SK-N-SH treated with all-trans-retinoic acid at 6 μM for 48 hours (cell line): ENCODE results near the gene ZFP3.
"Not testable (repeated sequence)": the region's sequence is repeated elsewhere in the genome, so short reads cannot be mapped to it uniquely, and the experiment has no call there.

ENCODE experiments used
- ATAC-seq: fragments of 200-7000 bp; cut with Tn5 transposase; 3 replicates; pipeline ENCODE4 v1.9.1; 2020; ENCODE audit warnings: mild to moderate bottlenecking, moderate library complexity
- ARNTL ChIP-seq: fragments of 450-650 bp; formaldehyde crosslinking; IDR thresholded peaks from 2 replicates; pipeline ENCODE4 v1.5.0; 2020; ENCODE audit warnings: low read depth, mild to moderate bottlenecking, moderate library complexity, borderline replicate concordance
- BACH2 ChIP-seq: fragments of 250-450 bp; sonication (Bioruptor Pico); IDR thresholded peaks from 2 replicates; pipeline ENCODE4 v1.9.0; 2021; ENCODE audit warnings: mild to moderate bottlenecking, borderline replicate concordance
- CSDC2 ChIP-seq: fragments of 250-450 bp; sonication (Bioruptor Pico); IDR thresholded peaks from 2 replicates; pipeline ENCODE4 v1.5.0; 2020; ENCODE audit warnings: mild to moderate bottlenecking, moderate library complexity
- CSRNP3 ChIP-seq: fragments of 250-450 bp; sonication (Bioruptor Pico); IDR thresholded peaks from 2 replicates; pipeline ENCODE4 v1.5.1; 2021; ENCODE audit warnings: mild to moderate bottlenecking, moderate library complexity
- ESRRG ChIP-seq: fragments of 250-450 bp; sonication (Bioruptor Pico); IDR thresholded peaks from 2 replicates; pipeline ENCODE4 v1.6.1; 2021; ENCODE audit warnings: mild to moderate bottlenecking
- PATZ1 ChIP-seq: fragments of 250-450 bp; sonication (Bioruptor Pico); IDR thresholded peaks from 2 replicates; pipeline ENCODE4 v1.8.0; 2020; ENCODE audit warnings: mild to moderate bottlenecking, moderate library complexity, borderline replicate concordance
- POU6F1 ChIP-seq: fragments of 250-450 bp; sonication (Bioruptor Pico); IDR thresholded peaks from 2 replicates; pipeline ENCODE4 v1.8.0; 2021; ENCODE audit warnings: low read depth, mild to moderate bottlenecking, moderate library complexity, borderline replicate concordance
- PPARA ChIP-seq: fragments of 250-450 bp; sonication (Bioruptor Pico); IDR thresholded peaks from 2 replicates; pipeline ENCODE4 v1.5.0; 2020; ENCODE audit warnings: mild to moderate bottlenecking, borderline replicate concordance
- RARB ChIP-seq: fragments of 250-450 bp; sonication (Bioruptor Pico); IDR thresholded peaks from 2 replicates; pipeline ENCODE4 v1.8.0; 2021; ENCODE audit warnings: mild to moderate bottlenecking, moderate library complexity
- SNAI2 ChIP-seq: fragments of 250-450 bp; sonication (Bioruptor Pico); IDR thresholded peaks from 2 replicates; pipeline ENCODE4 v1.5.0; 2020; ENCODE audit warnings: mild to moderate bottlenecking, moderate library complexity
- TCF4 ChIP-seq: fragments of 250-450 bp; sonication (Bioruptor Pico); IDR thresholded peaks from 2 replicates; pipeline ENCODE4 v1.8.0; 2021; ENCODE audit warnings: mild to moderate bottlenecking, moderate library complexity, borderline replicate concordance
- TSHZ2 ChIP-seq: fragments of 250-450 bp; sonication (Bioruptor Pico); IDR thresholded peaks from 2 replicates; pipeline ENCODE4 v1.5.0; 2020; ENCODE audit warnings: mild to moderate bottlenecking, moderate library complexity
- ZC3H10 ChIP-seq: fragments of 250-450 bp; sonication (Bioruptor Pico); IDR thresholded peaks from 2 replicates; pipeline ENCODE4 v1.5.1; 2021; ENCODE audit warnings: mild to moderate bottlenecking, moderate library complexity
- ZFP3 ChIP-seq: fragments of 250-450 bp; sonication (Bioruptor Pico); IDR thresholded peaks from 2 replicates; pipeline ENCODE4 v1.5.0; 2020; ENCODE audit warnings: mild to moderate bottlenecking, moderate library complexity
- ZFP30 ChIP-seq: fragments of 450-650 bp; formaldehyde crosslinking; IDR thresholded peaks from 2 replicates; pipeline ENCODE4 v1.5.0; 2022; ENCODE audit warnings: mild to moderate bottlenecking, moderate library complexity
- ZNF565 ChIP-seq: fragments of 450-650 bp; formaldehyde crosslinking; conservative IDR thresholded peaks from 2 replicates; pipeline ENCODE4 v1.5.0; 2020; ENCODE audit warnings: low read depth, mild to moderate bottlenecking, moderate library complexity
- ZNF70 ChIP-seq: fragments of 450-650 bp; formaldehyde crosslinking; IDR thresholded peaks from 2 replicates; pipeline ENCODE4 v1.5.0; 2020; ENCODE audit warnings: mild to moderate bottlenecking, moderate library complexity
- ZNF8 ChIP-seq: fragments of 450-650 bp; formaldehyde crosslinking; IDR thresholded peaks from 2 replicates; pipeline ENCODE4 v1.5.0; 2020; ENCODE audit warnings: mild to moderate bottlenecking, moderate library complexity

The ZFP3 gene

GRCh38 chr17:5120036-5120435, 41.8 kb downstream of the ZFP3 start:
- TF ChIP-seq BACH2 (CRISPR knock-in tag) (no peak), CSDC2 (CRISPR knock-in tag) (no peak)
- no peak for ATAC-seq

- ATAC-seq: not testable (repeated sequence)
These were observed 42.3 kb downstream of the ZFP3 start for GRCh38 chr17:5120436-5121185.

- TF ChIP-seq ESRRG (CRISPR knock-in tag) (no peak), ZFP3 (no peak), ZNF70 (CRISPR knock-in tag) (no peak), ZNF565 (CRISPR knock-in tag) (no peak), PATZ1 (no peak)
- ATAC-seq: no peak
These were observed 43.0 kb downstream of the ZFP3 start for GRCh38 chr17:5121186-5121841.

GRCh38 chr17:5122056-5122455, 43.8 kb downstream of the ZFP3 start:
- ATAC-seq: not testable (repeated sequence)

- ATAC-seq: peak; percentile 46; the same call in 2 of the 3 replicates
- TF ChIP-seq ZNF565 (CRISPR knock-in tag) (no peak), PATZ1 (no peak), POU6F1 (CRISPR knock-in tag) (no peak), BACH2 (CRISPR knock-in tag) (no peak), RARB (no peak), CSDC2 (CRISPR knock-in tag) (no peak), TSHZ2 (no peak), ZC3H10 (CRISPR knock-in tag) (no peak), CSRNP3 (CRISPR knock-in tag) (no peak), ZNF8 (CRISPR knock-in tag) (no peak), PPARA (CRISPR knock-in tag) (no peak), ESRRG (CRISPR knock-in tag) (no peak), TCF4 (CRISPR knock-in tag) (no peak), ARNTL (CRISPR knock-in tag) (no peak), SNAI2 (CRISPR knock-in tag) (no peak), ZFP30 (CRISPR knock-in tag) (no peak)
These were observed 44.5 kb downstream of the ZFP3 start for GRCh38 chr17:5122586-5123342.
